ES-I3 (cell line): Measurements from ENCODE around the gene DYNC1LI1.

Experiments
- H3K36me3 ChIP-seq: 2 replicates; pipeline ENCODE4 v1.6.1; 2013; ENCODE audit warnings: mild to moderate bottlenecking, low read length, control low read depth, moderate library complexity; ENCODE audit not compliant: insufficient read depth
- H3K4me1 ChIP-seq: 2 replicates; pipeline ENCODE4 v1.6.1; 2013; ENCODE audit warnings: mild to moderate bottlenecking, control low read depth, low read length; ENCODE audit not compliant: insufficient read depth
- H3K9ac ChIP-seq: 2 replicates; pipeline ENCODE4 v1.6.1; 2013; ENCODE audit warnings: low read depth, mild to moderate bottlenecking, low read length, moderate library complexity
- H3K9me3 ChIP-seq: 2 replicates; pipeline ENCODE4 v1.6.1; 2013; ENCODE audit warnings: mild to moderate bottlenecking, low read length, moderate library complexity; ENCODE audit not compliant: control insufficient read depth, insufficient read depth

Gene DYNC1LI1

DNA sequence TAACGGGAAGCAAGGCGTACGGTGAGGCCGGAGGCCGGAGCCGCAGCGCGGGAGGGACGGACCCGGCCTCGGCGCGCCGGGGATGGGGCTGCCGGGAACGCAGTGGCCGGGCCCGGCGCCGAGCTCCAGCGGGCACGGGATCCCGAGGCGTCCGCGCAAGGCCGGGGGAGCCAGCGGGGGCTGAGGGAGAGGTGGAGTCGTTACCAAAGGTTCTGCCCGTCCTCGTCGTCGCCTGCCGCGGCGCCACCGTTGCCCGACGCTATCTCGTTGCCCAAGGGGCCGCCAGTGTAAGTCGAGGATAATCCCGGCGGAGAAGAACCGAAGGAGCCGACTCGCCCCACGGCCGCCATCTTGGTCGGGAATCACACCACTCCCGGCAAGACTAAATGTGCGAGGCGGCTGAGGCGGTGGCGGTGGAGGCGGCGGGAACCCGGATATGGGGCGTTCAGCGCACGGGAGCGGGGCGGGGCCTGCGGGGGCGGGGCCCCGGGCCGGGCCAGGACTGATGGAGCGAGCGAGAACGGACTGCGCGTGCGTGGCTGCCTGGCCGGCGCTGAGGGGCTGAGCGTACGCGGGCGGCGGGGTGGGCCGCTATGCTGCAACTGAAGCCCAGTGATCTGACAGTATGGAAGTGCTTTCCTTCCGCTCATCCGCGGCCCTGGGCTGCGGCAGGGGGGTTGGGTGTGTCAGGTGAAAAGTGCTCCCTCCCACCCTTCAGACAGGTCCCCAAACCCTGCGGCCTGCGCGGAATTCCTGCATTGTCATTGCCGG, at the start of gene DYNC1LI1:
TSS of gene DYNC1LI1 (minus strand) at position 438 of the 771 bp plus-strand sequence. CDS start at position 350, 88 bp downstream.
- peak within 1 kb of the TSS; percentile 97 for H3K9ac ChIP-seq
- H3K4me1 ChIP-seq: no peaks in the 10 kb centered on the region; the same call in 1 of the 2 replicates
- H3K9me3 ChIP-seq: no peaks in the 10 kb centered on the region
- H3K36me3 ChIP-seq: peaks cover 3% of the 10 kb centered on the region; the same call in 1 of the 2 replicates

GRCh38 chr3:32619395-32619794, 48.7 kb upstream of the DYNC1LI1 start:
- no peak overlapping the region for H3K9ac ChIP-seq
- H3K4me1 ChIP-seq: no peaks in the 10 kb centered on the region
- H3K36me3 ChIP-seq: no peaks in the 10 kb centered on the region
- no peaks in the 10 kb centered on the region for H3K9me3 ChIP-seq

DNA sequence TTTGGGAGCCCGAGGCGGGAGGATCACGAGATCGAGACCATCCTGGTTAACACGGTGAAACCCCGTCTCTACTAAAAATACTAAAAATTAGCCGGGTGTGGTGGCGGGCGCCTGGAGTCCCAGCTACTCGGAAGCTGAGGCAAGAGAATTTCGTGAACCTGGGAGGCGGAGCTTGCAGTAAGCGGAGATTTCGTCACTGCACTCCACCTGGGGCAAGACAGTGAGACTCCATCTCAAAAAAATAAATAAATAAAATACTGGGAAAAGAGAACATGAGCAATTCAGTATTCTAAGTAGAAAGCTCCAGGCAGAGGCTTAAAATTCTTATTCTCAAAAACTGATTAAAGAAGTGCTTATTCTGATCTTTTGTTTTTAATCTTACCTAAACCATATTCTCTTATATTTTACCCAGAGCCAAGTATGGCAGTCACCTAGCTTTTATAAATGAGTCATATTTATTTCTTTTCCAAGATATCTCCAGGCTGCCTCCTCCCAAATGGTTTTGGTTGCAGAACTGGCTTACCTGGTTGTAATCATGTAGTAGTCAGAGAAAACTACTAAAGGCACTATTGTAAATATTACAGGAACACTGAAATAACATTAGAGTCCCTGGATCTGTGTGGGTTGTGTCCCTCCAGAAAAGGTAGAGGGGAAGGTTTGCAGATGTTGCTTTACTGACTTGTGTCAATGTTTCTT, 45.8 kb upstream of the DYNC1LI1 start:
- Histone ChIP-seq H3K36me3 (no peaks in the 10 kb centered on the region), H3K4me1 (no peaks in the 10 kb centered on the region), H3K9me3 (no peaks in the 10 kb centered on the region), H3K9ac (no peak overlapping the region)

GRCh38 chr3:32614956-32615355, 44.3 kb upstream of the DYNC1LI1 start:
- H3K4me1 ChIP-seq: no peaks in the 10 kb centered on the region
- H3K9me3 ChIP-seq: no peaks in the 10 kb centered on the region
- H3K36me3 ChIP-seq: no peaks in the 10 kb centered on the region
- no peak overlapping the region for H3K9ac ChIP-seq

GRCh38 chr3:32613183-32613582, 42.5 kb upstream of the DYNC1LI1 start:
- no peak overlapping the region for H3K9ac ChIP-seq
- no peaks in the 10 kb centered on the region for H3K4me1 ChIP-seq
- no peaks in the 10 kb centered on the region for H3K9me3 ChIP-seq
- H3K36me3 ChIP-seq: no peaks in the 10 kb centered on the region

GRCh38 chr3:32612547-32612946, 41.9 kb upstream of the DYNC1LI1 start:
- no peak overlapping the region for H3K9ac ChIP-seq
- H3K4me1 ChIP-seq: no peaks in the 10 kb centered on the region
- H3K36me3 ChIP-seq: no peaks in the 10 kb centered on the region
- no peaks in the 10 kb centered on the region for H3K9me3 ChIP-seq

DNA sequence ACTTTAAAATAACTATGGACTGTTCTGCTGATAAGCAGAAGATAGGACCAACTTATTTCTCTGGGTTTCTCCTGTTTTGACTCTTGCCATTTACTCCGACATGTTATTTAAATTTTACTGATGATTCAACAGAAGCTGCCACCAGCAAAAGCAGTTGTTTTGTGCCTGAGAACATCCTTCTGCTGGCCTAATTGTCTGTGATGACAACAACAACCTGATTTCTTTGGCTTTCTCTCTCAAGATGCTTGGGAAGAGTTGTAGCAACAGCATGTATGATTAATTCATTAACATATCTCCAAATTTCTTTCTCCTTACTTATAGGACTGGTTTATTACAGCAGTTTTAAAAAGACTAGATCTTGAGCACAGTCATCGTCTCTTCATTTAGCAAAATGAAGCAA, 36.9 kb upstream of the DYNC1LI1 start:
- Histone ChIP-seq H3K36me3 (no peaks in the 10 kb centered on the region), H3K9me3 (no peaks in the 10 kb centered on the region), H3K9ac (no peak overlapping the region), H3K4me1 (no peaks in the 10 kb centered on the region)

DNA sequence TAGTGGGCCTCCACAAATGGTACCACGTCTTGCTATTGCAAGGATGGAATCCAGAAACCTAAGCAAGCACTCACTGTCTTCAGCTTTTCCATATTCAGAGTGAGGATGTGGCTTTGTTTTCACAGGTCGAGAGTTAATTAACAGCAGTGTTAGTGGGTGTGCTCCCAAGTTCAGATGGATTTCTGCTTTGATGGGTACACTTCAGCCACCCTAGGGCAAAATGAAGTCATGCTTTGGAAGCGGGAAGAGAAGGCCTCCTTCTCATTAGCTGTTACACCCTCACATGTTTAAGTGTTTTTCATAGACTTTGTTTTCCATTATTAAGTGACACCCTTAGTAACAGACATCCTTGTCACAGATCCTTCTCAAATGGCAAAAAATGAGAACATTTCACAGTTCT, 36.3 kb upstream of the DYNC1LI1 start:
- no peaks in the 10 kb centered on the region for H3K36me3 ChIP-seq
- H3K4me1 ChIP-seq: no peaks in the 10 kb centered on the region
- H3K9me3 ChIP-seq: no peaks in the 10 kb centered on the region
- no peak overlapping the region for H3K9ac ChIP-seq

- Histone ChIP-seq H3K9me3 (no peaks in the 10 kb centered on the region), H3K4me1 (no peaks in the 10 kb centered on the region), H3K9ac (no peak overlapping the region), H3K36me3 (no peaks in the 10 kb centered on the region)
Observed at GRCh38 chr3:32606277-32606676, 35.6 kb upstream of the DYNC1LI1 start.

GRCh38 chr3:32603064-32603463, 32.4 kb upstream of the DYNC1LI1 start:
- H3K4me1 ChIP-seq: no peaks in the 10 kb centered on the region
- no peak overlapping the region for H3K9ac ChIP-seq
- H3K36me3 ChIP-seq: no peaks in the 10 kb centered on the region
- H3K9me3 ChIP-seq: no peaks in the 10 kb centered on the region

GRCh38 chr3:32602206-32602605, 31.5 kb upstream of the DYNC1LI1 start:
- Histone ChIP-seq H3K36me3 (no peaks in the 10 kb centered on the region), H3K9ac (no peak overlapping the region), H3K4me1 (no peaks in the 10 kb centered on the region), H3K9me3 (no peaks in the 10 kb centered on the region)

DNA sequence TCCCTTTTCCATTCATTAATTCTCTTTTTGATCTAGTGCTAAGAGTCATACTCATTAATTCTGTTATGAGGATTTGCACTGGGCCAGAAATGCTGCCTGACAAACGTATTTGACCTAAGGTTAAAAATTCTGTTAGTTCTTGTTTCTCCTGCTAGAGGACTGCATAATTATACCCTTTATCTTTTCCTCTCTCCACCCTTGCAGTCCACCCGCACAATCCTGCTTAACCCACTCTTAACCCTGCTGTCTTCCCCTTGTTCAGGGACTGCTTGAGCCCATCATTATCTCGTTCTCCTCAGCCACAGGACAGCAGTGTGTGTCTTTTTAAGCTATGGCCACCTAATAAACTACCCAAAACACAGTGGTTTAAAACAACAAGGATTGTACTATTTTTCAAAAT, 31.1 kb upstream of the DYNC1LI1 start:
- H3K9me3 ChIP-seq: no peaks in the 10 kb centered on the region
- H3K36me3 ChIP-seq: no peaks in the 10 kb centered on the region
- no peaks in the 10 kb centered on the region for H3K4me1 ChIP-seq

GRCh38 chr3:32597656-32598055, 27.0 kb upstream of the DYNC1LI1 start:
- Histone ChIP-seq H3K9me3 (no peaks in the 10 kb centered on the region), H3K9ac (no peak overlapping the region), H3K36me3 (no peaks in the 10 kb centered on the region), H3K4me1 (peaks cover 13% of the 10 kb centered on the region)

More for the DNA sequence above, 31.1 kb upstream of the DYNC1LI1 start:
- H3K9ac ChIP-seq: no peak overlapping the region

- Histone ChIP-seq H3K4me1 (peaks cover 17% of the 10 kb centered on the region), H3K9ac (no peak overlapping the region), H3K36me3 (no peaks in the 10 kb centered on the region), H3K9me3 (no peaks in the 10 kb centered on the region)
Observed at GRCh38 chr3:32596909-32597369, 26.3 kb upstream of the DYNC1LI1 start.
